Measurements from ENCODE around the gene CD86. TPM values are rescaled to one million over a fixed set of nuclear protein-coding genes. Genes with fewer than 3 reads are reported as not detected.

Gene CD86
- total RNA-seq, 4 donors from 2014 or later, result 0.49 to 4.2 (median 1.8) TPM

- intact Hi-C loops (cut with DNase I), result no loop called here
- TF ChIP-seq POLR2A (IDR thresholded peaks at IDR 0.05) (no peak), CTCF (IDR thresholded peaks at IDR 0.05) (no peak)
- Histone ChIP-seq H3K4me3 (replicated peaks in 1 of 3) (no peak overlapping the region), H3K9me3 (no peaks in the 10 kb centered on the region), H3K27ac (no peak overlapping the region), H3K27me3 (no peaks in the 10 kb centered on the region), H3K36me3 (no peaks in the 10 kb centered on the region), H3K4me1 (no peaks in the 10 kb centered on the region)
- WGBS, 2 donors, result 87 to 88% methylated on average over 9 of the region's 9 CpGs
- DNase-seq, result no peak
Measured at GRCh38 chr3:122080207-122080587, 25.0 kb downstream of the CD86 start.

- intact Hi-C loops (cut with DNase I), result no loop called here
- Histone ChIP-seq H3K9me3 (no peaks in the 10 kb centered on the region), H3K4me3 (replicated peaks in 1 of 3) (no peak overlapping the region), H3K36me3 (no peaks in the 10 kb centered on the region), H3K4me1 (no peaks in the 10 kb centered on the region), H3K27me3 (no peaks in the 10 kb centered on the region), H3K27ac (no peak overlapping the region)
- no peak for TF ChIP-seq CTCF (IDR thresholded peaks at IDR 0.05)
- no peak for TF ChIP-seq POLR2A (IDR thresholded peaks at IDR 0.05)
- no peak for DNase-seq
- WGBS, 2 donors, result 58 to 78% methylated on average over 7 of the region's 7 CpGs
Measured at GRCh38 chr3:122081543-122082247, 26.5 kb downstream of the CD86 start.

- no peaks in the 10 kb centered on the region for H3K36me3 ChIP-seq
- H3K4me3 ChIP-seq (replicated peaks in 1 of 3), result no peak overlapping the region
- WGBS, 2 donors, result 70 to 73% methylated on average over 3 of the region's 3 CpGs
- H3K27ac ChIP-seq, result no peak overlapping the region
- no peak for TF ChIP-seq CTCF (IDR thresholded peaks at IDR 0.05)
- no peak for TF ChIP-seq POLR2A (IDR thresholded peaks at IDR 0.05)
- no peaks in the 10 kb centered on the region for H3K4me1 ChIP-seq
- DNase-seq, result no peak
- intact Hi-C loops (cut with DNase I), result no loop called here
- H3K27me3 ChIP-seq, result no peaks in the 10 kb centered on the region
- no peaks in the 10 kb centered on the region for H3K9me3 ChIP-seq
Measured at GRCh38 chr3:122082357-122082756, 27.2 kb downstream of the CD86 start.

- no peak for TF ChIP-seq CTCF (IDR thresholded peaks at IDR 0.05)
- TF ChIP-seq POLR2A (IDR thresholded peaks at IDR 0.05), result no peak
- intact Hi-C loops (cut with DNase I), result no loop called here
- no peak overlapping the region for H3K27ac ChIP-seq
- H3K27me3 ChIP-seq, result no peaks in the 10 kb centered on the region
- no peak for DNase-seq
- H3K36me3 ChIP-seq, result no peaks in the 10 kb centered on the region
- WGBS, 2 donors, result 69 to 76% methylated on average over 2 of the region's 2 CpGs
- no peaks in the 10 kb centered on the region for H3K9me3 ChIP-seq
- H3K4me3 ChIP-seq (replicated peaks in 1 of 3), result no peak overlapping the region
- H3K4me1 ChIP-seq, result no peaks in the 10 kb centered on the region
Measured at GRCh38 chr3:122084799-122085198, 29.6 kb downstream of the CD86 start.

GRCh38 chr3:122085673-122086072, 30.5 kb downstream of the CD86 start:
- no peaks in the 10 kb centered on the region for H3K9me3 ChIP-seq
- H3K27me3 ChIP-seq, result no peaks in the 10 kb centered on the region
- no peak for DNase-seq
- WGBS, 2 donors, result 86 to 91% methylated on average over 2 to 6 of the region's 6 CpGs
- no peak overlapping the region for H3K27ac ChIP-seq
- H3K4me3 ChIP-seq (replicated peaks in 1 of 3), result no peak overlapping the region
- no peaks in the 10 kb centered on the region for H3K4me1 ChIP-seq
- intact Hi-C loops (cut with DNase I), result no loop called here
- no peaks in the 10 kb centered on the region for H3K36me3 ChIP-seq
- no peak for TF ChIP-seq POLR2A (IDR thresholded peaks at IDR 0.05)

Measured in thyroid gland (tissue), 4 donors.